Common myeloid progenitor, CD34-positive (primary cell): ENCODE measurements around the gene FGFRL1.

Experiments
- CTCF ChIA-PET: fragments of 350-600 bp; sonication (Branson Sonifier 250); formaldehyde crosslinking; loops from one replicate; lab custom pipeline; 2021; ENCODE audit warnings: antibody characterized with exemption; lab: Charles Lee
- POLR2A ChIA-PET: fragments of 350-600 bp; sonication (Branson Sonifier 250); formaldehyde crosslinking; loops from one replicate; lab custom pipeline; 2021; ENCODE audit warnings: antibody characterized with exemption; lab: Charles Lee
- DNase-seq, 3 donors: peaks; one replicate each; pipeline versions ENCODE4 v3.0.0 to v3.0.0-alpha.2; 2013
- H3K27ac ChIP-seq, 2 experiments: 1 replicate in 1 of 2; 2 replicates in 1 of 2; pipeline ENCODE4 v1.7.0; 2013; ENCODE audit warnings: inconsistent platforms in 2 of 2, low read length in 2 of 2, mild to moderate bottlenecking in 2 of 2, low read depth in 1 of 2, moderate library complexity in 1 of 2; ENCODE audit not compliant: severe bottlenecking in 2 of 2, insufficient read depth in 1 of 2, poor library complexity in 1 of 2
- H3K27me3 ChIP-seq, 5 experiments: replicated peaks in 2 of 5; 1 replicate in 3 of 5; 2 replicates in 2 of 5; pipeline versions ENCODE4 v1.6.1 to v1.7.0; 2013; ENCODE audit warnings: low read length in 4 of 5, mild to moderate bottlenecking in 2 of 5, moderate library complexity in 2 of 5, inconsistent platforms in 1 of 5; ENCODE audit not compliant: insufficient read depth in 5 of 5, control insufficient read depth in 4 of 5
- H3K36me3 ChIP-seq, 4 experiments: 1 replicate in 2 of 4; 2 replicates in 2 of 4; pipeline versions ENCODE4 v1.6.1 to v1.7.0; 2013; ENCODE audit warnings: low read length in 3 of 4, control low read depth in 1 of 4, mild to moderate bottlenecking in 1 of 4; ENCODE audit not compliant: control insufficient read depth in 4 of 4, insufficient read depth in 4 of 4
- H3K4me1 ChIP-seq, 4 experiments: 1 replicate in 3 of 4; 2 replicates in 1 of 4; pipeline versions ENCODE4 v1.6.1 to v1.7.1; 2013; ENCODE audit warnings: low read length in 3 of 4, mild to moderate bottlenecking in 3 of 4, control low read depth in 1 of 4, inconsistent platforms in 1 of 4, moderate library complexity in 1 of 4; ENCODE audit not compliant: control insufficient read depth in 4 of 4, insufficient read depth in 4 of 4; ENCODE audit errors: control extremely low read depth in 1 of 4
- H3K4me3 ChIP-seq, 7 experiments: 1 replicate in 4 of 7; 2 replicates in 3 of 7; pipeline versions ENCODE4 v1.5.1 to v1.7.0; 2013; ENCODE audit warnings: mild to moderate bottlenecking in 7 of 7, low read length in 6 of 7, moderate library complexity in 6 of 7, inconsistent platforms in 2 of 7, low read depth in 2 of 7, control low read depth in 1 of 7; ENCODE audit not compliant: insufficient read depth in 4 of 7, control insufficient read depth in 1 of 7; ENCODE audit errors: extremely low read depth in 1 of 7
- H3K9me3 ChIP-seq, 5 experiments: 1 replicate in 4 of 5; 2 replicates in 1 of 5; pipeline versions ENCODE4 v1.6.1 to v1.7.1; 2013; ENCODE audit warnings: low read length in 4 of 5, mild to moderate bottlenecking in 2 of 5, inconsistent platforms in 1 of 5, low read depth in 1 of 5, moderate library complexity in 1 of 5; ENCODE audit not compliant: control insufficient read depth in 4 of 5, insufficient read depth in 2 of 5; ENCODE audit errors: control extremely low read depth in 1 of 5
- WGBS: methylation state at CpG from one replicate; pipeline ENCODE4 v1.1.5; 2013; ENCODE audit not compliant: insufficient coverage; 5-methylcytosine and 5-hydroxymethylcytosine counted together

The FGFRL1 gene

GRCh38 chr4:1061056-1061700 is 49.8 kb downstream of the FGFRL1 start:
- 88% methylated on average over 12 of the region's 14 CpGs for WGBS
- CTCF ChIA-PET = no interaction called here
- Histone ChIP-seq H3K9me3 (no peaks in the 10 kb centered on the region), H3K27me3 (peaks cover 2 to 34% (median 8%) of the 10 kb centered on the region in 5 experiments), H3K4me3 (no peak overlapping the region), H3K4me1 (peaks cover 0 to 4% (median 2%) of the 10 kb centered on the region in 4 experiments), H3K36me3 (no peaks in the 10 kb centered on the region), H3K27ac (no peak overlapping the region)
- DNase-seq = no peak
- POLR2A ChIA-PET = no interaction called here

DNA sequence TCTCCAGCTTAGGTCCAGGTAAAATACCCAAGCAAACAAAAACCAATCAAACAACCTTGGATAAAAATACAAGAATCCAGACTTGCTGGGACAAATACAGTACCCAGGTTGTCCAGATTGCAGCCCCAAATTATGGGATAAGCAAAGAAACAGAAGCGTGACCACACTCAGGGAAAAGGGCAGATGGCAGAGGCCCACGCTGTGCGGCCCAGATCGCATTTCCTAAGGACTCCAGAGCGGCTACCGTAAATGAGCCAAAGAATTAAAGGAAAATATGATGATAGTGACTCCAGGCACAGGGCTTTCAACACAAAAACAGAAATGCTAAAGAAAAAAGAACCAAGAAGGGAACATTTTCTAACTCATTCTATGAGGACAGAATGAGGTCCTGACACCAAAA is 50.3 kb downstream of the FGFRL1 start:
- CTCF ChIA-PET = no interaction called here
- no peak overlapping the region for H3K4me3 ChIP-seq
- no peak for DNase-seq
- no peaks in the 10 kb centered on the region for H3K36me3 ChIP-seq
- no peaks in the 10 kb centered on the region for H3K9me3 ChIP-seq
- POLR2A ChIA-PET = no interaction called here
- H3K27ac ChIP-seq = no peak overlapping the region
- H3K4me1 ChIP-seq = no peaks in the 10 kb centered on the region
- peaks cover 2 to 36% (median 8%) of the 10 kb centered on the region in 5 experiments for H3K27me3 ChIP-seq
- WGBS = 96% methylated on average over 6 of the region's 6 CpGs

- ChIA-PET CTCF (no interaction called here), POLR2A (no interaction called here)
- DNase-seq = no peak
- Histone ChIP-seq H3K4me1 (no peaks in the 10 kb centered on the region), H3K9me3 (no peaks in the 10 kb centered on the region), H3K27me3 (peaks cover 2 to 36% (median 5%) of the 10 kb centered on the region in 5 experiments), H3K27ac (no peak overlapping the region), H3K36me3 (no peaks in the 10 kb centered on the region), H3K4me3 (no peak overlapping the region)
- WGBS = 44% methylated on average over 2 of the region's 7 CpGs
Observed at GRCh38 chr4:1062419-1062818, 51.0 kb downstream of the FGFRL1 start.

- H3K9me3 ChIP-seq = no peaks in the 10 kb centered on the region
- no peak for DNase-seq
- H3K4me3 ChIP-seq = no peak overlapping the region
- 53% methylated on average over 3 of the region's 4 CpGs for WGBS
- H3K27ac ChIP-seq = no peak overlapping the region
- peaks cover 2 to 42% (median 5%) of the 10 kb centered on the region in 5 experiments for H3K27me3 ChIP-seq
- ChIA-PET CTCF (interaction anchor here (0.6 to 1.1 kb wide), 2 partner anchors 12 to 60 kb away, joined by 3 read pairs; no protein-coding TSS in a partner anchor), POLR2A (no interaction called here)
- no peaks in the 10 kb centered on the region for H3K4me1 ChIP-seq
- no peaks in the 10 kb centered on the region for H3K36me3 ChIP-seq
Observed at GRCh38 chr4:1065732-1066131, 54.3 kb downstream of the FGFRL1 start.

- H3K27ac ChIP-seq = no peak overlapping the region
- no peak for DNase-seq
- CTCF ChIA-PET = no interaction called here
- H3K4me1 ChIP-seq = peaks cover 0 to 3% (median 1%) of the 10 kb centered on the region in 4 experiments
- POLR2A ChIA-PET = interaction anchor here (0.6 kb wide), 1 partner anchor 16 kb away, joined by 3 read pairs; no protein-coding TSS in a partner anchor
- H3K36me3 ChIP-seq = no peaks in the 10 kb centered on the region
- peaks cover 2 to 24% (median 4%) of the 10 kb centered on the region in 5 experiments for H3K27me3 ChIP-seq
- no peak overlapping the region for H3K4me3 ChIP-seq
- WGBS = 95% methylated on average over 7 of the region's 7 CpGs
- peaks cover 0 to 2% (median 0%) of the 10 kb centered on the region in 5 experiments for H3K9me3 ChIP-seq
Observed at GRCh38 chr4:1069394-1069793, 58.0 kb downstream of the FGFRL1 start.

DNA sequence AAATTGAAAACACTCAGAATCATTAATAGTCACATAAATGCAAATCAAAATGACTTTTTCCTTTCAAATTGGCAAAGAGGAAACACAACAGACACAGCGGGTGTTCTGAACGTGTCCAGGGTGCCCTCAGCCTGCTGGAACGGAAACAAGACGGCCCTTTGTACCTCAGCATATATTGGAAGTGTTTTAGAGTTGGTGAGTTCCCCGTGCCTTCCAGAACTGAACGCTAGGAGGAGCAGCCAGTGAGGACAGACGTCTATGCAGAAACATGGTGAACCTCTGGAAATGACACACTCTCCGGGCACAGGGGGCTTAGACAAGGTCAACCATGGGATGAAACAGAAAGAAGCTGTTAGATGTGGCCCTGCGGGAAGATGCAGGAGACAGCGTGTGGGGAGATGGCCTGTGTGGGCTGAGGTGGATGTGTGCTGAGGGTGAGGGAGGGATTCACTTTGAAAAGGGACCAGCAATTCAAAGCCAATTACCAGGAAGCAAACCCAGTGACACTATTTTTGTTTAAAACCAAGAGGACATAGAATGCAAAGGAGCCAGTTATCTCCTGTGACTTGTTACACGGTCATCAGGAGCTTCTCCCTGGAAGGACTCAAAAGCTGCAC is 61.5 kb downstream of the FGFRL1 start:
- 24% methylated on average over 11 of the region's 11 CpGs for WGBS

GRCh38 chr4:1074077-1074476 is 62.7 kb downstream of the FGFRL1 start:
- CTCF ChIA-PET = no interaction called here
- 90% methylated on average over 9 of the region's 9 CpGs for WGBS
- POLR2A ChIA-PET = no interaction called here
- H3K36me3 ChIP-seq = no peaks in the 10 kb centered on the region
- no peak overlapping the region for H3K4me3 ChIP-seq
- DNase-seq = no peak
- peaks cover 0 to 6% (median 0%) of the 10 kb centered on the region in 5 experiments for H3K27me3 ChIP-seq
- H3K9me3 ChIP-seq = peaks cover 0 to 2% (median 0%) of the 10 kb centered on the region in 5 experiments
- H3K4me1 ChIP-seq = peaks cover 0 to 3% (median 1%) of the 10 kb centered on the region in 4 experiments
- H3K27ac ChIP-seq = no peak overlapping the region

More for the DNA sequence above, 61.5 kb downstream of the FGFRL1 start:
- peak overlapping the region in 1 of 7 experiments; percentile 18 for H3K4me3 ChIP-seq
- H3K9me3 ChIP-seq = peaks cover 0 to 2% (median 0%) of the 10 kb centered on the region in 5 experiments
- H3K4me1 ChIP-seq = peaks cover 0 to 3% (median 1%) of the 10 kb centered on the region in 4 experiments
- POLR2A ChIA-PET = no interaction called here
- no peak overlapping the region for H3K27ac ChIP-seq
- peak; percentile 64 to 83 (median 82) for DNase-seq
- CTCF ChIA-PET = interaction anchor here (0.5 to 2.1 kb wide), 3 partner anchors 15 to 595 kb away, joined by 3 to 6 read pairs (median 3); no protein-coding TSS in a partner anchor
- peaks cover 0 to 9% (median 0%) of the 10 kb centered on the region in 5 experiments for H3K27me3 ChIP-seq
- H3K36me3 ChIP-seq = no peaks in the 10 kb centered on the region
